ENCODE results near the gene SLC41A3.

GRCh38 chr3:126009181-126009580, 74.7 kb downstream of the SLC41A3 start:
- TF ChIP-seq, protein P1, sequence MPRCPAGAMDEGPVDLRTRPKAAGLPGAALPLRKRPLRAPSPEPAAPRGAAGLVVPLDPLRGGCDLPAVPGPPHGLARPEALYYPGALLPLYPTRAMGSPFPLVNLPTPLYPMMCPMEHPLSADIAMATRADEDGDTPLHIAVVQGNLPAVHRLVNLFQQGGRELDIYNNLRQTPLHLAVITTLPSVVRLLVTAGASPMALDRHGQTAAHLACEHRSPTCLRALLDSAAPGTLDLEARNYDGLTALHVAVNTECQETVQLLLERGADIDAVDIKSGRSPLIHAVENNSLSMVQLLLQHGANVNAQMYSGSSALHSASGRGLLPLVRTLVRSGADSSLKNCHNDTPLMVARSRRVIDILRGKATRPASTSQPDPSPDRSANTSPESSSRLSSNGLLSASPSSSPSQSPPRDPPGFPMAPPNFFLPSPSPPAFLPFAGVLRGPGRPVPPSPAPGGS (IDR thresholded peaks at IDR 0.05), result no peak
- TF ChIP-seq RFX5 (IDR thresholded peaks at IDR 0.05), result no peak
- TF ChIP-seq, protein P2, sequence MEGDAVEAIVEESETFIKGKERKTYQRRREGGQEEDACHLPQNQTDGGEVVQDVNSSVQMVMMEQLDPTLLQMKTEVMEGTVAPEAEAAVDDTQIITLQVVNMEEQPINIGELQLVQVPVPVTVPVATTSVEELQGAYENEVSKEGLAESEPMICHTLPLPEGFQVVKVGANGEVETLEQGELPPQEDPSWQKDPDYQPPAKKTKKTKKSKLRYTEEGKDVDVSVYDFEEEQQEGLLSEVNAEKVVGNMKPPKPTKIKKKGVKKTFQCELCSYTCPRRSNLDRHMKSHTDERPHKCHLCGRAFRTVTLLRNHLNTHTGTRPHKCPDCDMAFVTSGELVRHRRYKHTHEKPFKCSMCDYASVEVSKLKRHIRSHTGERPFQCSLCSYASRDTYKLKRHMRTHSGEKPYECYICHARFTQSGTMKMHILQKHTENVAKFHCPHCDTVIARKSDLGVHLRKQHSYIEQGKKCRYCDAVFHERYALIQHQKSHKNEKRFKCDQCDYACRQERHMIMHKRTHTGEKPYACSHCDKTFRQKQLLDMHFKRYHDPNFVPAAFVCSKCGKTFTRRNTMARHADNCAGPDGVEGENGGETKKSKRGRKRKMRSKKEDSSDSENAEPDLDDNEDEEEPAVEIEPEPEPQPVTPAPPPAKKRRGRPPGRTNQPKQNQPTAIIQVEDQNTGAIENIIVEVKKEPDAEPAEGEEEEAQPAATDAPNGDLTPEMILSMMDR (IDR thresholded peaks at IDR 0.05), result no peak
